Islet precursor cell (in vitro differentiated cells): ENCODE measurements around the gene KCTD12.
"Not testable (repeated sequence)": the region's sequence is repeated elsewhere in the genome, so short reads cannot be mapped to it uniquely, and the experiment has no call there.

ENCODE experiments used
- DNase-seq: peaks from one replicate; pipeline ENCODE4 v3.0.0-alpha.2; 2018

The KCTD12 gene

DNA sequence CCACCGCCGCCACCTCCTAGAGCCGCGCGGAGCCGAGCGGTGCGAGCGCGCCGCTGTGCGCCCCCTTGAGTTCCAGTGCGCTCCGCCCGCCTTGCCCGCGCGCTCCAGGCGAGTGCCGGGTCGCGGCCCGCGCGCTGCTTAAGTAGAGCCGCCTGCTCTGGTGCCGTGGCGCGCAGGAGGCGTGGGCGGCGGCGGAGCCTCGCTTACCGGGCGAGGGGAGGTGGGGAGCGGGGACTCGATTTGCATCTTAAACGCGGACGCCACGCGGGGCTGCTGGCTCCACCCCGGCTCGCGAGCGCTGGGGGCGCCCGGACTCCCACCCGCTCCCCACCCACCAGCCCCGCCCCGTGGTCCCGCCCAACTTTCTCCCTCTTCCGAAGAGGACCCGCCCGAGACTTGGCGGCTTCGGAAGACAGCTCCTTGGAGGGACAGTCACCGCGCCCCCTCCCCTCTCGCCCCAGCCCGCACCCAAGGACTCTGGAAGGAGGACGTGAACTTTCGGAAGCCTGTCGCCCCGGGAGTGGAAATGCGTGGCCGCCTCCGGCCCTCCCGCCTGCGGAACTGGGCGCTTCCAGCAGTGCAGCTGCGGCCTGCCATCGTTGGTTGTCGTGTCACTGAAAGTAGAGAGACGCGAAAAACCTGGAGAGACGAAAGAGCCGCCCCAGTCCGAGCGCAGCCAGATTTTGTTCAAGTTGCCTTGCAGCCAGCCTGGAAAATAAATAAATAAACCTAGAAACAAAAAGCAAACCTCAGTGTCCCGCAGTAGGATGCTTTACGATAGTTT is at the start of gene KCTD12:
Gene KCTD12 (minus strand): TSS at position 114 of the 784 bp plus-strand sequence. CDS start 257 bp downstream, outside the sequence.
- DNase-seq = peak; percentile 95

- no peak for DNase-seq
These were observed 48.5 kb upstream of the KCTD12 start for GRCh38 chr13:76934671-76935070.

DNA sequence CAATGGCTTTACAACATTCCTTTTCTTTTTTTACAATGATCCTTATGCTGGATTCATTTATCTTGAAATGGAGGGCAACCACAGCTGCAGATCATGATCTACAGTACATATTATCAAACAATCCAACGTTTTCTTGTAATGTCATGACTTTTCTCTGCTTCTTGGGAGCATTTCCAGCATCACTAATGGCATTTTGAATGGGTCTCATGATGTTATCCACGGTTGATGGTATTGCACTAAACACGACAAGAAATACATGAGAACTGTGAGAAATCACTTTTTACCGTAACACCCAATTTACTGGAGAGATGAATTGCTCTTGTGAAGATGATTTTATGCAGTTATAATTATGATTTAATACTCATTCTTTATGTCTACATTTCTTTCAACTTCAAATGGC is 45.9 kb upstream of the KCTD12 start:
- DNase-seq = no peak

DNA sequence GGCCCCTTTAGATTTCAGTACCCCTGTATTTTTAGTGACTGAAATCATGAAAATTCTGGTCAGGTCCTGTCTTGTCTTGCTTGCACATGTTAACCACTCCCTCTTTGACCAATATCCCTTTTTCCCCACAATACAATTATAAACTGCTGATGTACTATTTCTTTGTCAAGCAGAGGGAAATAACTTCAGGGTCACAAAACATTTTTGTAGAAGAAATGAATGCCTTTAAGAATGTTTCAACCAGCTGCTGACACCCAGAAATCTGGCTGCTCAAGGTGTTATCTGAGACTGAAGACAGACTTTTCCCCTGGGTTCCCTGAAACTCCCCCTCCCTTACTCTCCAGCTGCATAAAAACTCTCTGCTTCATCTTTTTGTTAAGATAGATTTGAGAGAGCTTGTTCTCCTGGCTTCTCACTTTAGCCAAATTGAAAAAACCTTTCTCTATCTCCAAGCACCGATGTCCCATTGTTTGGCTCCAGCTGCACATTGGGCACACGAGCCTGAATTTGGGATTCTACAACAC is 43.7 kb upstream of the KCTD12 start:
- DNase-seq = no peak

DNA sequence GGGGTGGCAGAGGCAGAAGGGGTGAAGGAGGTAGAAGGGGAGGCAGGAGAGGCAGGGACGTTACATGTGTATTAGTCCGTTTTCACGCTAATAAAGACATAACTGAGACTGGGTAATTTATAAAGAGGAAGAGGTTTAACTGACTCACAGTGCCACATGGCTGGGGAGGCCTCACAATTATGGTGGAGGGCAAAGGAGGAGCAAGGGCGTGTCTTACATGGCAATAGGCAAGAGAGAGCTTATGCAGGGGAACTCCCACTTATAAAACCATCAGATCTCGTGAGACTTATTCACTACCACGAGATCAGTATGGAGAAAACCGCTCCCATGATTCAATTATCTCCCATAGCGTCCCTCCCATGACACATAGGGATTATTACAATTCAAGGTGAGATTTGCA is 43.1 kb upstream of the KCTD12 start:
- DNase-seq = no peak

GRCh38 chr13:76928456-76928855 is 42.3 kb upstream of the KCTD12 start:
- peak; percentile 56 for DNase-seq

- no peak for DNase-seq
These were observed 41.8 kb upstream of the KCTD12 start for GRCh38 chr13:76927955-76928354.

- no peak for DNase-seq
These were observed 38.9 kb upstream of the KCTD12 start for GRCh38 chr13:76925115-76925514.

DNA sequence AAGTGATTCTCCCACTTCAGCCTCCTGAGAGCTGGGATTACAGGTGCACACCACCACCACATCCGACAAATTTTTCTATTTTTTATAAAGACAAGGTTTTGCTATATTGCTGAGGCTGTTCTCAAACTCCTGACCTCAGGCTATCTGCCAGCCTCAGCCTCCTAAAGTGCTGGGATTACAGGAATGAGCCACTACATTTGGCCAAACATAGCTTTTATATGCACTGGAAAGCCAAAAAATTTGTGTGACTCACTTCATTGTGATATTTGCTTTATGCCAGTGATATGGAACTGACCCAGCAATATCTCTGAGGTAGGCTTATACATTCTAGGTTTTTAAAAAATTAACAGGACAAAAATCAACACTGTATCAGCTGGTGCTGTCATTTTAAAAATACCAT is 35.3 kb upstream of the KCTD12 start:
- DNase-seq = no peak

DNA sequence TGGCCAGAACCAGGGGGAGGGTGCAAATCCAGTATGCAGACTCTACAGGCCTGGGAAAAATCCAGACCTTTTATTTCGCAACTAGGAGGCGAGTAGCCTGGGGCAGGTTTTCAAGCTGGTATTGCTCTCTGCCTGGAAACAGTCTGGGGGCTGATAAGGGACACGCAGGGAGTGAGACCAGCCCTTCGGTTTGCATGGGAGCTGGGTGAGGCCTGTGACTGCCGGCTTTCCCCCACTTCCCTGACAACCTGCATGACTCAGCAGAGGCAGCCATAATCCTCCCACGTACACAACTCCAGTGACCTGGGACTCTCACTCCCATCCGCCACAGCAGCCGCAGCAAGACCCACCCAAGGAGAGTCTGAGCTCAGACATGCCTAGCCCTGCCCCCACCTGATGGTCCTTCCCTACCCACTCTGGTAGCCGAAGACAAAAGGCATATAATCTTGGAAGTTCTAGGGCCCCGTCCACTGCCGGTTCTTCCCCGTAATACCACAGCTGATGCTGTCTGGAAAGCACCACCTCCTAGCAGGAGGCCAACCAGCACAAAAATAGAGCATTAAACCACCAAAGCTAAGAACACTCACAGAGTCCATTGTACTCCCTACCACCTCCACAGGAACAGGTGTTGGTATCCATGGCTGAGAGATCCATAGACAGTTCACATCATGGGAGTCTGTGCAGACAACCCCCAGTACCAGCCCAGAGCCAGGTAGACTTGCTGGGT is 31.7 kb upstream of the KCTD12 start:
- peak; percentile 97 for DNase-seq

DNA sequence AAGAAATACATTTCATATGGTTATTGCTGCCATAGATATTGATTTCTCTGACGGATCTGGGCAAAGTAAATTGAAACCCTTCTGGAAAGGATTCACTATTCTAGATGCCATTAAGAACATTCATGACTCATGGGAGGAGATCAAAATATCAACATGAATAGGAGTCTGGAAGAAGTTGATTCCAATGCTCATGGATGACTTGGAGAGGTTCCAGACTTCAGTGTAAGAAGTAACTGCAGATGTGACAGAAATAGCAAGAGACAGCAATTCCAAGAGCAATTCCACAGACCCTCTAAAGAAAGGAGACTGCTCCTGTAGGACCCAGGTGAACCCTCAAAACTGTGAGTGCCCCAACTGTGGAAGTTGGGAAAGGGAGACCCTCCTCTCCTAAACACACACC is 30.9 kb upstream of the KCTD12 start:
- DNase-seq = no peak

DNA sequence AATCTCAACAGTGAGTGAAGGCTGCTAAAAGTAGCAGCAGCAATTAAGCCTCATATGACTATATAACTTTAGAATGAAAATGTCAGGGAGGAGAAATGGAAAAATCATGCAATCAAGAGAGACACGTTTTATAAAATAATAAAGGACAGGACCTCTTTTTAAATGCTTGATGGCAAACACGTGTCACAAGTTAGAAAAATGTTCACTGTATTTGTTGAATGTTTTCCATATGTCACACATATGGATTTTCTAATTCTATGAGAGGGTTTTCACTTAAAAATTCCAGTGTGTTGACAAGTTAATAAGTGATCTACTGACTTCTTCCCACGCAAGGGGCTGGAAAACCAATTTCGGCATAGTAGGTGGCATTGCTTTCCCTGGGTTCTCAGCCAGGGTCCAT is 27.7 kb upstream of the KCTD12 start:
- no peak for DNase-seq

DNA sequence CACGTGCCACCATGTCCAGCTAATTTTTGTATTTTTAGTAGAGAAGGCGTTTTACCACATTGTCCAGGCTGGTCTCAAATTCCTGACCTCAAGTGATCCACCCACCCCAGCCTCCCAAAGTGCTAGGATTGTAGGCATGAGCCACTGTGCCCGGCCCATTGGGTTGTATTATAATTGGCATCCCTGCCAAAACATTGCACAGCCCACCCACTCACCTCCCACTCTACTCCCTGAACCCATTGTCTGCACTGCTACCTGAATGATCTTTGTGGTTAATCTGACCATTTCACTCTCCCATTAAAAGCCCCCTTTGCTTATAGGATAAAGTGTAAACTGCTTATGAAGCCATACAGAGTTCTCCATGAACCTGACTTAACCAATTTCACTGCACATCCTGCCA is 26.3 kb upstream of the KCTD12 start:
- no peak for DNase-seq

DNA sequence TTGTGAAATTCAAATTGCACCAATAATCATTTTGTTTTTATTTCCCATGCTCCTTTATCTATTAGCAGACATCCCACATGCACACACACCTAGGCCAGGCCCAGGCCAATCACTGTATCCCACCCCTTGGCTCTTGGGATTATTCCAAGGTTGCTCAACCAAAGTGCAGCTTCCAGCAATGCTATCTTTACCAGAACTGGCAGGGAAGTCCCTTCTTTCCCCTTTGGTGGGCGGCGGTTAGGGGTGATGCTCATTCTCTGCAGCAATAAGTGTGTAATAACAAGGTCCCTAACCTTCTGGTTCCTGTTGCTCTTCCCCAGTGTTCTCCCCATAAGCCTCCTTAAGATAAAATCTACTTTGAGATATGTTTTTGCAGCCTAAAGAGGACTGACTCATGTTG is 18.3 kb upstream of the KCTD12 start:
- no peak for DNase-seq

DNA sequence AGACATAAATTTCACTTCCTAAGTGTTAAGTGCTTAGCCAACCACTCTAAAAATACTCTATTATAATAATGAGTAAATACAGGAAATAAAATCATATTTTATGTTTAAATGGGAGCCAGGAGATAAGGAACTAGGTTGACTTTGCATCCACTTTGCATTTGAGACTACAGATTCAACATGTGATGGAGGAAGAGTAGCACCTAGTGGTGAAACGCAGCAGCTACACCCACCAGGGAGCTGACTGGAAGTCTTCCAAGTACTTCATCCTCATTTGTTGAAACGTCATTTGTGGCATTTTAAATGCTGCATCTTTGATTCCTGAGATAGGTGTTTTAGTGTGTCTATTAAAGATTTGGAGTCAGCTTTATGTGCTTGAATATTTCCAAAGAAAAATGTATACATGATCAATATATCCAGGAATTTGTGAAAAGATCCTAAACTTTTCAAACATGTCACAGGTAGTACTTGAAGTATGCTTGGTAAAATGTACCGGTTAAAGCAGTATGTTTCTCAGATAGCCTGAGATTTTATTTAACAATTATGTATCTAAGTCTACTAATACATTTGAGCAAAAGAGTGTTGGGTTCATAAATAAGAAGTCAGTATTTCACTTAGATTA is 17.4 kb upstream of the KCTD12 start:
- DNase-seq = peak; percentile 87

GRCh38 chr13:76899066-76899465 is 12.9 kb upstream of the KCTD12 start:
- not testable (repeated sequence) for DNase-seq

DNA sequence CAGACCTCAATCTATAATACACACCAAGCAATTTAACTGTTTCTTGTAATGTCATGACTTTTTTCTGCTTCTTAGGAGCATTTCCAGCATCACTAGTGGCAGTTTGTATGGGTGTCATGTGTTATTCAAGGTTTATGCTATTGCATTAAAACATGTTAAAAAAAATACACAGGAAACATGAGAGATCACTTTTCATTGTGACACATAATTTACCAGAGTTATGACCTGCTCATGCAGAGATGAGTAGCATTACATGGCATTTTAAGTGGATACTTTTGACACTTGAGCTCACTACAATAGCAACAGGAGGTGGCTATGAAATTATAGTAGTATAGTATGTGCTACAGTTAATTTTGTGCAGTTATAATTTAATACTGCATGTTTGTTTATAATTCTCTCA is 11.0 kb upstream of the KCTD12 start:
- DNase-seq = not testable (repeated sequence)

GRCh38 chr13:76894401-76895110 is 8.4 kb upstream of the KCTD12 start:
- DNase-seq = no peak

DNA sequence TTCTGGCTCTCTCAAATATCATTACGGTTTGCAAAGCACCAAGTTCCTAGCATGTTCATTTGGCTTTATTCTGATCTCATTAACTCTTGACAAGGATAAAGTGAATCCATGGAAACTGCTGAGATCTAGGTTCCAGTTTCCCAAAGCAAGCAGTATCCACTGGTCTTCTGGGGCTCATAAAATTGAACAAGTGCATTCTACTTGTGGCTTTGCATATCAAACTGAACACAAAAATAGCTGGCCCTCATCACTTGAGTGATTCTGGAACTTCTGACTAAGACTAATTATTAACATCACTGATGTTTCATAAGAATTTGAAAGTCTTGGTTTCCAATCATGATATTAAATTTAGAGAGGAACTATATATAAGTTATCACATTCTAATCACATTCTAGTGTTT is 6.3 kb upstream of the KCTD12 start:
- DNase-seq = no peak

DNA sequence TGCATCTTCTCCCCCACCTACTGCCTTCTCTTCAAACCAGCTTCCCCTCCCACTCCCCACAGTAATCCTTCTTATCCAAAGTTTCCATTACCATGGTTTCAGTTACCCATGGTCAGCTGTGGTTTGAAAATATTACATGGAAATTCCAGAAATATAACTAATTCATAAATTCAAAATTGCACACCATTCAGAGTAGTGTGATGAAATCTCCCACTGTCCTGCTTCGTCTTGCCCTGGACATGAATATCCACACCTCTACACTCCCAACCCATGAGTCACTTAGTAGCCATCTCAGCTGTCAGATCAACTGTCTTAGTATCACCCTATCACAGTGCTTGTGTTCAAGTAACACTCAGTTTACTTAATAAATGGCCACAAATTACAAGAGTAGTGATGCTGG is 3.8 kb upstream of the KCTD12 start:
- no peak for DNase-seq

DNA sequence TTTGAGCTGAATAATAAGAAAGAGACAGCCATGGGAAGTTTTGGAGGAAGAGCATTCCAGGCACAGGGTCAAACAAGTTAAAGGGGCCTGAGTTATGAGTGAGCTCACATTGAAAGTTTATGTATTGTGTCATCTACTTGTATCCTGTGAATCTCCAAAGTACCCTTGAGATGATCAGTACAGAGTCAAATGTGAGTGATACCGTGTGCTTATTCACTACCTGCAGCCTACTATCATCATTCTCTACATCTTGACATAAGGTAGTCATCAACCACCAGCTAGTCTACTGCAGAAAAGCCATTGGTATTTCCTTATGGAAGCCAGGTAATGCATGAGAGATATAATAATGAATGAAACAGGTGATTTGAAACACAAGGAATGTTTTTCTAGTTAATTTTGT is 3.0 kb upstream of the KCTD12 start:
- no peak for DNase-seq

GRCh38 chr13:76888421-76888820 is 2.2 kb upstream of the KCTD12 start:
- DNase-seq = no peak

DNA sequence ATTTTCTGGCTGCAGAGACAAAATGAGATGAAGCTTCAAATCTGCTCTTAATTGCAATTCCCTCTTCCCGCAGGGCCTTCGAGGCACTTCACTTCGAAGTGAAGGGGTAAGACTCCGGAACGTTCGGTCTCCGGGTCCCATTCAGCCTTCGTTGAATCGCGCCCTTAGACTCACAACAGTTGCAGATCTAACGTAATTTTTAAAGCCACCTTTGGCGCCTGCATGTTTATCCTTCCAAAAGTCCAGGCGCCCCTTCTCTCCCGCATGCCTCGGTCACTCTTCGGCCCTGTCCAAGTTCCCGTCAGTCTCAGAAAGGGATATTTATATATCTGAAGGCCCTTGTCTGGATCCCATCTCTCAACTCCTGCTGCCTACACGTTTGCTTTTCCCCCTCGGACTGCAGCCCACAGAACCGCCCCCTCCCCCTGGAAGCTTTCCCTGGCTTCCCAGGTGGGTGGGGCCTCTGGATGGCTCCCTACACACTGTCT is 915 bp upstream of the KCTD12 start:
- DNase-seq = peak; percentile 70
